T-cell (primary cell): Measurements from ENCODE around the gene JAML. TPM values are rescaled to one million over a fixed set of nuclear protein-coding genes. Genes with fewer than 3 reads are reported as not detected.

Source experiments
- ATAC-seq, 4 experiments: fragments of 200-7000 bp in 3 of 4; fragments of 150-1000 bp in 1 of 4; cut with Tn5 transposase; replicated peaks in 1 of 4; 1 replicate in 3 of 4; 2 replicates in 1 of 4; pipeline ENCODE4 v1.10.0; 2021; ENCODE audit warnings: moderate library complexity in 3 of 4, mild to moderate bottlenecking in 2 of 4, moderate number of reproducible peaks in 1 of 4
- CTCF ChIA-PET, 2 donors: fragments of 300-600 bp; sonication (Branson Sonifier 250); formaldehyde crosslinking; loops; one replicate each; lab custom pipeline; 2022; ENCODE audit warnings: antibody characterized with exemption in 2 of 2; lab: Charles Lee
- POLR2A ChIA-PET, 2 donors: fragments of 300-600 bp; sonication (Branson Sonifier 250); formaldehyde crosslinking; loops; one replicate each; lab custom pipeline; 2022; ENCODE audit warnings: antibody characterized with exemption in 2 of 2; lab: Charles Lee
- DNase-seq, 35 experiments: peaks; one replicate each; pipeline versions ENCODE4 v3.0.0 to v3.0.0-alpha.2; 2013 to 2023
- H3K27ac ChIP-seq: one replicate; pipeline ENCODE4 v1.5.1; 2013; ENCODE audit warnings: low read length
- H3K27me3 ChIP-seq, 2 experiments: replicated peaks in 1 of 2; 1 replicate in 1 of 2; 2 replicates in 1 of 2; pipeline versions ENCODE4 v1.6.1 to v1.7.0; 2013; ENCODE audit warnings: low read length in 1 of 2, mixed read lengths in 1 of 2; ENCODE audit not compliant: control insufficient read depth in 2 of 2, insufficient read depth in 2 of 2; ENCODE audit errors: extremely low read depth in 1 of 2
- H3K36me3 ChIP-seq, 2 donors: 1 replicate in 1 of 2; 2 replicates in 1 of 2; pipeline versions ENCODE4 v1.6.1 to v1.7.0; 2013; ENCODE audit warnings: low read length in 1 of 2; ENCODE audit not compliant: control insufficient read depth in 2 of 2, insufficient read depth in 1 of 2; ENCODE audit errors: extremely low read depth in 1 of 2
- H3K4me1 ChIP-seq, 2 experiments: 1 replicate in 1 of 2; 2 replicates in 1 of 2; pipeline versions ENCODE4 v1.6.1 to v1.7.0; 2013; ENCODE audit warnings: low read length in 2 of 2, mixed read lengths in 1 of 2; ENCODE audit not compliant: insufficient read depth in 2 of 2, control insufficient read depth in 1 of 2; ENCODE audit errors: extremely low read depth in 1 of 2
- H3K4me3 ChIP-seq, 2 donors: 1 replicate in 1 of 2; 2 replicates in 1 of 2; pipeline versions ENCODE4 v1.5.1 to v1.7.0; 2013; ENCODE audit warnings: mild to moderate bottlenecking in 2 of 2, low read length in 1 of 2, moderate library complexity in 1 of 2; ENCODE audit not compliant: control insufficient read depth in 1 of 2; ENCODE audit errors: extremely low read depth in 1 of 2
- H3K9me3 ChIP-seq: 2 replicates; pipeline ENCODE4 v1.7.0; 2013
- H3K27ac Mint-ChIP-seq, 2 donors: one replicate each; pipeline ENCODE4 v1.8.0; 2020 to 2021; ENCODE audit warnings: mild to moderate bottlenecking in 2 of 2, mixed read lengths in 2 of 2
- H3K27me3 Mint-ChIP-seq, 2 donors: one replicate each; pipeline ENCODE4 v1.8.0; 2021 to 2022; ENCODE audit warnings: mixed read lengths in 2 of 2
- H3K36me3 Mint-ChIP-seq: one replicate; pipeline ENCODE4 v1.8.0; 2021; ENCODE audit warnings: mixed read lengths
- H3K4me1 Mint-ChIP-seq, 3 donors: one replicate each; pipeline ENCODE4 v1.8.0; 2020 to 2022; ENCODE audit warnings: mixed read lengths in 3 of 3, mild to moderate bottlenecking in 1 of 3
- H3K4me3 Mint-ChIP-seq, 3 donors: one replicate each; pipeline ENCODE4 v1.8.0; 2020 to 2022; ENCODE audit warnings: mild to moderate bottlenecking in 3 of 3, mixed read lengths in 3 of 3, moderate library complexity in 3 of 3
- H3K9me3 Mint-ChIP-seq, 3 donors: one replicate each; pipeline ENCODE4 v1.8.0; 2020 to 2022; ENCODE audit warnings: mixed read lengths in 3 of 3
- WGBS: methylation state at CpG from one replicate; pipeline ENCODE4 v1.1.5; 2013; ENCODE audit warnings: missing lambda C conversion rate; ENCODE audit not compliant: insufficient coverage; 5-methylcytosine and 5-hydroxymethylcytosine counted together
- total RNA-seq, 35 experiments: library from RNA in 6 of 35; stranded (reverse) in 6 of 35; fragments of 120-200 nt in 1 of 35; gene quantifications; one replicate each; pipeline versions ENCODE4 v1.2.1 to v1.2.4 and lab custom pipeline; 2013 to 2026

Gene JAML
- total RNA-seq, 5 donors from 2014 or later (not counting 1 experiment from before 2014, with no cell fraction given) = 60.8 to 165 (median 95.8) TPM

GRCh38 chr11:118175993-118176777 lies 48.6 kb downstream of the JAML start, which contains the start of gene SCN2B:
TSS of gene SCN2B (minus strand) at chr11:118176639. CDS start at chr11:118176431, 208 bp downstream.
- no peaks in the 10 kb centered on the region for H3K9me3 Mint-ChIP-seq
- peaks cover 0 to 9% of the 10 kb centered on the region in 2 experiments for H3K4me1 ChIP-seq
- no peaks in the 10 kb centered on the region for H3K36me3 Mint-ChIP-seq
- H3K36me3 ChIP-seq = no peaks in the 10 kb centered on the region
- ChIA-PET POLR2A (no interaction called here), CTCF (interaction anchor here (0.6 kb wide), 2 partner anchors 53 to 954 kb away, joined by 3 to 4 read pairs; no protein-coding TSS in a partner anchor)
- peaks cover 0 to 2% (median 2%) of the 10 kb centered on the region in 3 donors for H3K4me1 Mint-ChIP-seq
- H3K4me3 ChIP-seq = no peak within 1 kb of the TSS
- DNase-seq (no peak), ATAC-seq (no peak)
- peaks cover 10 to 13% of the 10 kb centered on the region in 2 donors for H3K27me3 Mint-ChIP-seq
- no peak within 1 kb of the TSS for H3K27ac ChIP-seq
- no peak within 1 kb of the TSS for H3K27ac Mint-ChIP-seq
- H3K9me3 ChIP-seq = no peaks in the 10 kb centered on the region
- H3K4me3 Mint-ChIP-seq = no peak within 1 kb of the TSS
- H3K27me3 ChIP-seq = peaks cover 0 to 35% of the 10 kb centered on the region in 2 experiments
- WGBS = 82% methylated on average over 5 of the region's 14 CpGs

DNA sequence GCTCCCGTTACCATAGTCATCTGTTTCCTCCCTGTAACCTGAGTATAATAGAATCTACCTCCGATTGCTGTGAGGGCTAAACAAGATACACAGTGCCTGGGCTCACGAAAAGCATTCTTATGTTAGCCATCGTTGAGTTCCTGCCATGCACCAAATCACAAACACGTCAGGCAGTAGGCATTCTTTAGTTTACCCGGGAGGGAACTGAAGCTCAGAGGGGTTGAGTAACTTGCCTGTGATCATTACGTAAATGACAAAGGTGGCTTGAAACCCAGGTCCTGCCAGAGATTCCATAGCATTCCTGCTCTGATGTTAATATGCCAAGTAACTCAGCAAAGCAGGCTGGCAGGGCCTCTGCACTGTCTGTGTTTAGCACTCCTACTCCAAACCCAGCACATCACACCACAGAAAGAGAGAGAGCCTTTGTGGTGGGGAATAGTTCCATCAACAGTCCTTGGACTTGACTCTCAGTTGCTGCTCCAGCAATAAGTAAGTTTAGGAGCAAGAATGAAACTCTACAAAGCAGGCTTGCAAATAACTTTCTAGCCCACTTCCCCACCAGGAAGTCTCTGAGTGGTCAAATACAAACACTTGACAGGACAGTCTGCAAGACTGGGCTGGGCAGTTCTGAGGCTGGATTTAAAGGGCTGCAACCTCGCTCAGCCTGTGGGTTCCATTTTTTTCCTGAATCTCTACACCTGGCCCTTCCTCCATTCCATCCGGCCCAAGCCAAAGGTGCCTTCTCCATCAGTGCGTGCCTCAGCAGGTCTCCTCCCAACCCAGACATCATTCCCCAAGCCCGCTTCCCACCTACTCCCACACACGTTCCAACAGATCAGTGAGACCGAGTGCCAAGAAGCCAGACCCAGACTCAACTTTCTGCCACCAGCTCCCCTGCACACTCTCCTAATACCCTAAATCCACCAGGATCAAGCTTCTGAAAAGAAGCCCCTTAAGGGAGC lies 49.5 kb downstream of the JAML start:
- H3K36me3 ChIP-seq = no peaks in the 10 kb centered on the region
- no peak overlapping the region for H3K27ac ChIP-seq
- peaks cover 0 to 37% of the 10 kb centered on the region in 2 experiments for H3K27me3 ChIP-seq
- H3K27ac Mint-ChIP-seq = no peak overlapping the region
- POLR2A ChIA-PET = no interaction called here
- H3K4me1 ChIP-seq = peaks cover 0 to 9% of the 10 kb centered on the region in 2 experiments
- CTCF ChIA-PET = no interaction called here
- H3K9me3 ChIP-seq = no peaks in the 10 kb centered on the region
- no peak overlapping the region for H3K4me3 Mint-ChIP-seq
- ATAC-seq (no peak), DNase-seq (no peak)
- no peaks in the 10 kb centered on the region for H3K9me3 Mint-ChIP-seq
- peaks cover 11 to 13% of the 10 kb centered on the region in 2 donors for H3K27me3 Mint-ChIP-seq
- peaks cover 0 to 2% (median 2%) of the 10 kb centered on the region in 3 donors for H3K4me1 Mint-ChIP-seq
- WGBS = 84% methylated on average over 11 of the region's 13 CpGs
- H3K4me3 ChIP-seq = no peak overlapping the region
- H3K36me3 Mint-ChIP-seq = no peaks in the 10 kb centered on the region

- WGBS = 76% methylated on average over 9 of the region's 9 CpGs
- ATAC-seq (no peak), DNase-seq (no peak)
- no peak overlapping the region for H3K4me3 Mint-ChIP-seq
- H3K9me3 ChIP-seq = no peaks in the 10 kb centered on the region
- no peaks in the 10 kb centered on the region for H3K9me3 Mint-ChIP-seq
- H3K36me3 Mint-ChIP-seq = no peaks in the 10 kb centered on the region
- H3K4me1 Mint-ChIP-seq = peaks cover 0 to 2% (median 2%) of the 10 kb centered on the region in 3 donors
- H3K27me3 ChIP-seq = peaks cover 0 to 42% of the 10 kb centered on the region in 2 experiments
- ChIA-PET POLR2A (interaction anchor here in 1 of 2 donors (0.6 kb wide), 1 partner anchor 25 kb away, joined by 4 read pairs; no protein-coding TSS in a partner anchor), CTCF (no interaction called here)
- peaks cover 0 to 9% of the 10 kb centered on the region in 2 experiments for H3K4me1 ChIP-seq
- H3K36me3 ChIP-seq = no peaks in the 10 kb centered on the region
- H3K27me3 Mint-ChIP-seq = peaks cover 13% of the 10 kb centered on the region in 2 donors
- no peak overlapping the region for H3K27ac Mint-ChIP-seq
- no peak overlapping the region for H3K27ac ChIP-seq
- H3K4me3 ChIP-seq = no peak overlapping the region
Observed at GRCh38 chr11:118174006-118174567, 50.7 kb downstream of the JAML start.

DNA sequence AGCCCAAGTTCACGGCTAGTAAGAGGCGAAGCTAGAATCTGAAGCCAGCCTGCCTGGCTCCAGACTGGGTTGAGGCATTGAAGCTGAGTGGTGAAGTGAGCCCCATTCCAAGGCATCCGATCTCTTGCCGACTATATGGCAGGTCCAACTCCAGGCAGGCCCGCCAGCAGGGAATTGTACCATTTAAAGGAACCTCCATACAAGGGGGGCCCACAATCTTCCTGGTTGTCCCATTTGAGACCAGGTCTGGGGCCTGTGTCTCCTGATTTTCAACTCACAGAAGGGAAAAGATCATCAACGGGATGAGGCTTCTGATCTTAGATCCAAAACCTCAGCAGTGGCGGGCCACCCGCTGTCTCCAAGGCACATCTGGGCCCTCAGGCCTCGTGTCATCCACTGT lies 52.5 kb downstream of the JAML start:
- no peaks in the 10 kb centered on the region for H3K9me3 ChIP-seq
- H3K36me3 ChIP-seq = no peaks in the 10 kb centered on the region
- H3K27ac Mint-ChIP-seq = no peak overlapping the region
- H3K27ac ChIP-seq = no peak overlapping the region
- H3K27me3 ChIP-seq = peaks cover 0 to 53% of the 10 kb centered on the region in 2 experiments
- H3K27me3 Mint-ChIP-seq = peaks cover 13 to 23% of the 10 kb centered on the region in 2 donors
- CTCF ChIA-PET = interaction anchor here (0.5 to 2.0 kb wide), 7 partner anchors 16 to 668 kb away, joined by 3 to 14 read pairs (median 5); no protein-coding TSS in a partner anchor
- peaks cover 0 to 2% (median 2%) of the 10 kb centered on the region in 3 donors for H3K4me1 Mint-ChIP-seq
- no peaks in the 10 kb centered on the region for H3K9me3 Mint-ChIP-seq
- POLR2A ChIA-PET = interaction anchor here in 1 of 2 donors (0.6 kb wide), 2 partner anchors 26 to 1242 kb away, joined by 3 to 4 read pairs; no protein-coding TSS in a partner anchor
- 89% methylated on average over 7 of the region's 9 CpGs for WGBS
- peaks cover 0 to 9% of the 10 kb centered on the region in 2 experiments for H3K4me1 ChIP-seq
- no peak overlapping the region for H3K4me3 Mint-ChIP-seq
- H3K36me3 Mint-ChIP-seq = no peaks in the 10 kb centered on the region
- no peak for DNase-seq
- no peak for ATAC-seq
- H3K4me3 ChIP-seq = no peak overlapping the region

DNA sequence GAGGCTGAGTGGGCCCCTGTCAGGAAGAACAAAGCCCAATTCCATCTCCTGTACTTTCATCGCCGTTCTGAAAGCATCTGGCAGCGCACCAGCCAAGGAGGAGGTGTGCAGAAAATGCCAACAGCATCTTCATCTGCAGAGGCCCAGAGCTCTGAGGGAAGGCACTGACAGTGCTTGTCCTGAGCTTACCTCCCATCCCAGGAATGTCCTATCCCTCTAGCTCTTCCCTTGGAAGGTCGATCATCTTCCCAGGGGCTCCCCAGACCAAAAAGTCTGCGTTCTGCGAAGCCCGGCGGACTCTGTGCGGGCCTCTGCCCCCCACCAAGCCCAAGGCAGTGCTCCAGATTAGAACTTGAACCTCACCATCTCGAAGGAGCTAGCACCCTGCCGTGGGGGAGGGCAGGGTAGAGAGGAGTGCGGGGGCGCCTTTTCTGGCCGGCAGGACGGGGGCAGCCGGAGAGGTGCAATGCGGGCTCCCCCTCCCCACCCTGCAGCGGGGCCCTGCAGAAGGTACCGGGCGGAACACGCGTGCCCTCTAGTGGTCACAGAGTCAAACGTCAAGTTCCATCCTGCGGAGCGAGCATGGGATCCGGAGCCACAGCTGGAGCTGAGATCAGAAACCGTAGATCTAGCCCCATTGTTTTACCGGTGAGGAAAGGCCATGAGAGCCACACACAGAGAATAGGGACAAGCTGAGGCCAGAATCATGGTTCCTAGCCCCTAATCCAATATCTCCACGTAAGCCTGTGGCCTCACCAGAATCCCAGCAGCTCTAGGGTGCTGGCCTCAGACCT lies 53.3 kb downstream of the JAML start:
- CTCF ChIA-PET = interaction anchor here (0.5 to 2.0 kb wide), 17 partner anchors 9 to 667 kb away, joined by 3 to 14 read pairs (median 3); no protein-coding TSS in a partner anchor
- Mint-ChIP-seq H3K9me3 (no peaks in the 10 kb centered on the region), H3K36me3 (no peaks in the 10 kb centered on the region), H3K4me3 (no peak overlapping the region), H3K27me3 (peaks cover 13 to 27% of the 10 kb centered on the region in 2 donors), H3K27ac (no peak overlapping the region), H3K4me1 (peaks cover 0 to 2% (median 2%) of the 10 kb centered on the region in 3 donors)
- Histone ChIP-seq H3K36me3 (no peaks in the 10 kb centered on the region), H3K9me3 (no peaks in the 10 kb centered on the region), H3K27me3 (peaks cover 0 to 59% of the 10 kb centered on the region in 2 experiments), H3K4me3 (no peak overlapping the region), H3K27ac (no peak overlapping the region), H3K4me1 (peaks cover 0 to 9% of the 10 kb centered on the region in 2 experiments)
- peak; percentile 84 to 90 (median 86) for ATAC-seq
- DNase-seq = peak; percentile 27 to 87 (median 61)
- POLR2A ChIA-PET = interaction anchor here in 1 of 2 donors (0.6 kb wide), 2 partner anchors 27 to 1243 kb away, joined by 3 to 4 read pairs; no protein-coding TSS in a partner anchor
- WGBS = 11% methylated on average over 17 of the region's 29 CpGs
